Transverse colon (tissue), 4 donors: ENCODE results near the gene FNDC1.

Source experiments
- EP300 ChIP-seq: sonication (generic); formaldehyde crosslinking; IDR thresholded peaks from one replicate; pipeline ENCODE4 v1.6.1; 2017; ENCODE audit warnings: antibody characterized with exemption, low read depth
- POLR2A ChIP-seq: fragments of 450-650 bp; IDR thresholded peaks from one replicate; pipeline ENCODE4 v1.6.1; 2016; ENCODE audit warnings: antibody characterized with exemption, mild to moderate bottlenecking, moderate library complexity
- POLR2AphosphoS5 ChIP-seq, 3 donors: sonication (generic); formaldehyde crosslinking; IDR thresholded peaks; one replicate each; pipeline ENCODE4 v1.6.1; 2016; ENCODE audit warnings: antibody characterized with exemption in 3 of 3
- TF ChIP-seq, protein P1 (sequence below), 5 experiments: fragments of 200-600 bp in 3 of 5; fragments of 450-650 bp in 2 of 5; sonication (generic) in 3 of 5; IDR thresholded peaks; 1 replicate in 2 of 5; 2 replicates in 3 of 5; pipeline ENCODE4 v1.5.1; 2016 to 2017; ENCODE audit warnings: antibody characterized with exemption in 5 of 5, inconsistent platforms in 3 of 5, mild to moderate bottlenecking in 2 of 5, moderate library complexity in 1 of 5

DNA sequence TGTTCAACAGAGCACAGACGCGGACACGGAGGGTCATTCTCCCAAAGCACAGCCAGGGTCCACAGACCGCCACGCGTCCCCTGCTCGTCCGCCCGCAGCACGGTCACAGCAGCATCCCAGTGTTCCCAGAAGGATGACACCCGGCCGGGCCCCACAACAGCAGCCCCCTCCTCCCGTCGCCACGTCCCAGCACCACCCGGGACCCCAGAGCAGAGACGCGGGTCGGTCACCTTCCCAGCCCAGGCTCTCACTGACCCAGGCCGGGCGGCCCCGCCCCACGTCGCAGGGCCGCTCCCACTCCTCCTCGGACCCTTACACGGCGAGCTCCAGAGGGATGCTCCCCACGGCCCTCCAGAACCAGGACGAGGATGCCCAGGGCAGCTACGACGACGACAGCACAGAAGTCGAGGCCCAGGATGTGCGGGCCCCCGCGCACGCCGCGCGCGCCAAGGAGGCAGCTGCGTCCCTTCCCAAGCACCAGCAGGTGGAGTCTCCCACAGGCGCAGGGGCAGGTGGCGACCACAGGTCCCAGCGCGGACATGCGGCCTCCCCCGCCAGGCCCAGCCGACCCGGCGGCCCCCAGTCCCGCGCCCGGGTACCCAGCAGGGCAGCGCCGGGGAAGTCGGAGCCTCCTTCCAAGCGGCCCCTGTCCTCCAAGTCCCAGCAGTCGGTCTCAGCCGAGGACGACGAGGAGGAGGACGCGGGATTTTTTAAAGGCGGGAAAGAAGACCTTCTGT lies 64.3 kb downstream of the FNDC1 start:
- TF ChIP-seq, protein P1, sequence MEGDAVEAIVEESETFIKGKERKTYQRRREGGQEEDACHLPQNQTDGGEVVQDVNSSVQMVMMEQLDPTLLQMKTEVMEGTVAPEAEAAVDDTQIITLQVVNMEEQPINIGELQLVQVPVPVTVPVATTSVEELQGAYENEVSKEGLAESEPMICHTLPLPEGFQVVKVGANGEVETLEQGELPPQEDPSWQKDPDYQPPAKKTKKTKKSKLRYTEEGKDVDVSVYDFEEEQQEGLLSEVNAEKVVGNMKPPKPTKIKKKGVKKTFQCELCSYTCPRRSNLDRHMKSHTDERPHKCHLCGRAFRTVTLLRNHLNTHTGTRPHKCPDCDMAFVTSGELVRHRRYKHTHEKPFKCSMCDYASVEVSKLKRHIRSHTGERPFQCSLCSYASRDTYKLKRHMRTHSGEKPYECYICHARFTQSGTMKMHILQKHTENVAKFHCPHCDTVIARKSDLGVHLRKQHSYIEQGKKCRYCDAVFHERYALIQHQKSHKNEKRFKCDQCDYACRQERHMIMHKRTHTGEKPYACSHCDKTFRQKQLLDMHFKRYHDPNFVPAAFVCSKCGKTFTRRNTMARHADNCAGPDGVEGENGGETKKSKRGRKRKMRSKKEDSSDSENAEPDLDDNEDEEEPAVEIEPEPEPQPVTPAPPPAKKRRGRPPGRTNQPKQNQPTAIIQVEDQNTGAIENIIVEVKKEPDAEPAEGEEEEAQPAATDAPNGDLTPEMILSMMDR (IDR thresholded peaks at IDR 0.05) = no peak
- no peak for TF ChIP-seq POLR2A
- TF ChIP-seq POLR2AphosphoS5 (IDR thresholded peaks at IDR 0.05) = no peak
- TF ChIP-seq EP300 = no peak
